HEK293 (cell line): Measurements from ENCODE around the gene C2CD3.

Experiments
- CTCF ChIA-PET: fragments of 350-600 bp; formaldehyde crosslinking; extraction: SDS; loops from one replicate; lab custom pipeline; 2021; ENCODE audit warnings: antibody characterized with exemption; lab: Yijun Ruan, JAX
- POLR2A ChIA-PET: fragments of 300-600 bp; formaldehyde crosslinking; extraction: SDS; loops from one replicate; lab custom pipeline; 2020; ENCODE audit warnings: antibody characterized with exemption, inconsistent platforms; lab: Yijun Ruan, JAX
- H3K27ac ChIP-seq: fragments of 200-500 bp; sonication (Bioruptor generic); 2 replicates; pipeline ENCODE4 v1.5.1; 2014; ENCODE audit warnings: low read depth, low read length, control low read depth, inconsistent platforms; ENCODE audit errors: extremely low read depth
- H3K36me3 ChIP-seq, 2 experiments: fragments of 200-500 bp in 1 of 2; sonication (Bioruptor generic) in 1 of 2; 1 replicate in 1 of 2; 2 replicates in 1 of 2; pipeline ENCODE4 v1.5.1; 2014 to 2017; ENCODE audit warnings: inconsistent platforms in 2 of 2, low read length in 2 of 2; ENCODE audit not compliant: control insufficient read depth in 2 of 2, insufficient read depth in 1 of 2
- H3K4me1 ChIP-seq: fragments of 200-500 bp; sonication (Bioruptor generic); 2 replicates; pipeline ENCODE4 v1.5.1; 2014; ENCODE audit warnings: mild to moderate bottlenecking, low read length, inconsistent platforms; ENCODE audit not compliant: control insufficient read depth, insufficient read depth
- H3K4me3 ChIP-seq: 2 replicates; pipeline ENCODE4 v1.5.1; 2011; ENCODE audit warnings: low read depth, mild to moderate bottlenecking, control low read depth, low read length, moderate library complexity
- H3K9me3 ChIP-seq: fragments of 200-500 bp; sonication (Bioruptor generic); 2 replicates; pipeline ENCODE4 v1.5.1; 2014; ENCODE audit warnings: low read depth, low read length, inconsistent platforms; ENCODE audit not compliant: control insufficient read depth, insufficient read depth
- SP2 ChIP-seq: fragments of 450-650 bp; formaldehyde crosslinking; IDR thresholded peaks from 2 replicates; pipeline ENCODE4 v1.5.1; 2016; ENCODE audit warnings: missing biosample characterization, missing genetic modification characterization
- ZBTB17 ChIP-seq: fragments of 450-650 bp; formaldehyde crosslinking; IDR thresholded peaks from 2 replicates; pipeline ENCODE4 v1.5.1; 2016; ENCODE audit warnings: missing biosample characterization, missing genetic modification characterization
- ZBTB49 ChIP-seq: fragments of 450-650 bp; formaldehyde crosslinking; IDR thresholded peaks from 2 replicates; pipeline ENCODE4 v1.5.1; 2016; ENCODE audit warnings: missing biosample characterization, missing genetic modification characterization, low read depth
- ZFP3 ChIP-seq: fragments of 450-650 bp; formaldehyde crosslinking; IDR thresholded peaks from 2 replicates; pipeline ENCODE4 v1.5.1; 2016; ENCODE audit warnings: low read depth, missing biosample characterization, missing genetic modification characterization
- ZIC2 ChIP-seq: fragments of 450-650 bp; formaldehyde crosslinking; IDR thresholded peaks from 2 replicates; pipeline ENCODE4 v1.5.1; 2016; ENCODE audit warnings: missing biosample characterization, missing genetic modification characterization
- ZNF114 ChIP-seq: fragments of 450-650 bp; formaldehyde crosslinking; IDR thresholded peaks from 2 replicates; pipeline ENCODE4 v1.5.0; 2017; ENCODE audit warnings: missing biosample characterization, missing genetic modification characterization
- ZNF121 ChIP-seq: fragments of 450-650 bp; formaldehyde crosslinking; IDR thresholded peaks from 2 replicates; pipeline ENCODE4 v1.5.1; 2016; ENCODE audit warnings: missing biosample characterization, missing genetic modification characterization
- ZNF175 ChIP-seq: fragments of 450-650 bp; formaldehyde crosslinking; IDR thresholded peaks from 2 replicates; pipeline ENCODE4 v1.5.1; 2016; ENCODE audit warnings: missing biosample characterization, missing genetic modification characterization
- ZNF24 ChIP-seq: fragments of 450-650 bp; formaldehyde crosslinking; IDR thresholded peaks from 2 replicates; pipeline ENCODE4 v1.5.1; 2016; ENCODE audit warnings: missing biosample characterization, missing genetic modification characterization
- ZNF248 ChIP-seq: fragments of 450-650 bp; formaldehyde crosslinking; IDR thresholded peaks from 2 replicates; pipeline ENCODE4 v1.5.1; 2017; ENCODE audit warnings: missing biosample characterization, missing genetic modification characterization
- ZNF48 ChIP-seq: fragments of 450-650 bp; formaldehyde crosslinking; IDR thresholded peaks from 2 replicates; pipeline ENCODE4 v1.5.1; 2016; ENCODE audit warnings: missing biosample characterization, missing genetic modification characterization
- ZNF549 ChIP-seq: fragments of 450-650 bp; IDR thresholded peaks from 2 replicates; pipeline ENCODE4 v1.5.1; 2018; ENCODE audit warnings: missing biosample characterization, missing genetic modification characterization, mild to moderate bottlenecking, inconsistent platforms, moderate library complexity
- ZNF555 ChIP-seq: fragments of 450-650 bp; formaldehyde crosslinking; conservative IDR thresholded peaks from 2 replicates; pipeline ENCODE4 v1.5.1; 2017; ENCODE audit warnings: missing biosample characterization, mild to moderate bottlenecking, missing genetic modification characterization, inconsistent platforms
- ZNF610 ChIP-seq: fragments of 450-650 bp; formaldehyde crosslinking; IDR thresholded peaks from 2 replicates; pipeline ENCODE4 v1.5.1; 2016; ENCODE audit warnings: missing biosample characterization, missing genetic modification characterization, borderline replicate concordance
- ZNF660 ChIP-seq: fragments of 450-650 bp; IDR thresholded peaks from 2 replicates; pipeline ENCODE4 v1.5.1; 2018; ENCODE audit warnings: missing biosample characterization, mild to moderate bottlenecking, missing genetic modification characterization
- ZNF707 ChIP-seq: fragments of 450-650 bp; formaldehyde crosslinking; IDR thresholded peaks from 2 replicates; pipeline ENCODE4 v1.5.1; 2016; ENCODE audit warnings: missing biosample characterization, missing genetic modification characterization

C2CD3 gene

GRCh38 chr11:74030723-74031676, 139.8 kb downstream of the C2CD3 start:
- no peaks in the 10 kb centered on the region for H3K9me3 ChIP-seq
- H3K27ac ChIP-seq = no peak overlapping the region
- ChIA-PET CTCF (no interaction called here), POLR2A (no interaction called here)
- no peak for TF ChIP-seq ZIC2 (tag by site-specific recombination)
- no peak for TF ChIP-seq ZNF48 (tag by site-specific recombination)
- no peak overlapping the region for H3K4me3 ChIP-seq
- peaks cover 0 to 75% of the 10 kb centered on the region in 2 experiments; a peak in 2 of 3 replicates for H3K36me3 ChIP-seq
- H3K4me1 ChIP-seq = no peaks in the 10 kb centered on the region

- no peak for TF ChIP-seq ZBTB17
- peak; percentile 69; the same call in 1 of the 2 replicates for TF ChIP-seq ZNF121
- H3K27ac ChIP-seq = no peak overlapping the region
- CTCF ChIA-PET = no interaction called here
- no peaks in the 10 kb centered on the region for H3K4me1 ChIP-seq
- peaks cover 0 to 40% of the 10 kb centered on the region in 2 experiments; a peak in 1 of 3 replicates for H3K36me3 ChIP-seq
- no peak overlapping the region for H3K4me3 ChIP-seq
- H3K9me3 ChIP-seq = no peaks in the 10 kb centered on the region
- POLR2A ChIA-PET = no interaction called here
Measured at GRCh38 chr11:74025467-74026166, 145.2 kb downstream of the C2CD3 start.

DNA sequence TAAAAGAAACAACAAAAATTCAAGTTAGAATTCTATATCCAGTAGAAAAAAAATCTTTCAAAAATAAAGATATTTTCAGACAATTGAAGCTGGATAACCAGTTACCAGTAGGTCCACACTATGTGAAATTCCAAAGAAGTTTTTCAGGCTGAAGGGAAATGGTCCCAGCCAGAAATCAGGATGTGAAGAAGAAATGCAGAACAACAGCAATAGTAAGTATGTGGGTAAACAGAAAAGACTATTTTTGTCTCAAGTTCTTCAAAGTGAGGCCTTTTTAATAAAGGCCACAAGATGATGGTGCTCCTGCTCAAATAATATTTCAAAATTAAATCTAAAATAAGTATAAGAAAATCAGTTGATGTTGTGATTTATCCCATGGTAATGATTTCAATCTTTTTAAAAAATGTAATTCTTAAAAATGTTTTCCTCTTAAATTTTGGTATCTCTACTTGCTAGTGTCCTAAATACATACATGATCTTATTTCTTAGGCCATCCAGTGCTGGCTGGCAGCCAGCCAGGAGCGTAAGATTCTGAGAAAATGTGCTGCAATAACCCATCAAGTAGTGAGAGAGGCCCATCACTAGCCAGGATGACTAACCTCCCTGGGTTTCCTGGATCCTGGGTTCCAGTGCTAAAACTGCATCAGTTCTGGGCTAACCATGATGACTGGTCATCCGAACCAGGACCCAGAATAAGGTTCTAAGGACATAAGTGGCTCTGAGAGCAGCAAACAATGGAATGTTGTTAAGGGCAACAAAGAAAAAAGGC, 146.4 kb downstream of the C2CD3 start:
- POLR2A ChIA-PET = no interaction called here
- Histone ChIP-seq H3K4me3 (no peak overlapping the region), H3K4me1 (no peaks in the 10 kb centered on the region), H3K9me3 (no peaks in the 10 kb centered on the region), H3K36me3 (peaks cover 0 to 42% of the 10 kb centered on the region in 2 experiments; a peak in 1 of 3 replicates), H3K27ac (no peak overlapping the region)
- TF ChIP-seq ZFP3 (tag by site-specific recombination) = no peak
- no peak for TF ChIP-seq ZNF555 (tag by site-specific recombination)
- no peak for TF ChIP-seq ZNF707
- no peak for TF ChIP-seq ZNF549 (tag by site-specific recombination)
- no peak for TF ChIP-seq ZNF610 (tag by site-specific recombination)
- CTCF ChIA-PET = interaction anchor here (0.6 kb wide), 1 partner anchor 226 kb away, joined by 4 read pairs; no protein-coding TSS in a partner anchor

DNA sequence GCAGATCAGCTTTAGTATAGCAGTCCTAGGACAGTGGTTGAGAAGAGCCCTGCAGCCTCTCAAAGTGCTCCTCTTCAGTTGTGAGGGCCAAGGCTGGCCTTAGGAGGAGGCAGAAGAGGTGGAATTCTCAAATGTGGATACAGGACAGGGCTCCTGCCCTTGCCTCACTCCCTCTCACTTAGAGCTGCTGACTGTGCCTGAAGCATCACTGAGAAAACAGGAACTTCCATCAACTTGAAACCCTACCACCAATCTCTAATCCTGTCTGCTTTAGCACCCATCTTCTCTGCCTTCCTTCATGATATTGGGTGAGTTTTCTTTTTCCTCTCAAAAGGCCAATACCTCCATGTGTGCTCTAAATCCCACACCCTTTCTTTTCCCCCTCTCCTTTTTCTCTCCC, 147.5 kb downstream of the C2CD3 start:
- CTCF ChIA-PET = no interaction called here
- POLR2A ChIA-PET = no interaction called here
- H3K36me3 ChIP-seq = peaks cover 0 to 36% of the 10 kb centered on the region in 2 experiments; a peak in 1 of 3 replicates
- no peak for TF ChIP-seq ZNF248 (tag by site-specific recombination)
- TF ChIP-seq ZNF24 (tag by site-specific recombination) = no peak
- no peak for TF ChIP-seq ZBTB49 (tag by site-specific recombination)
- TF ChIP-seq SP2 = no peak
- no peak for TF ChIP-seq ZNF114 (tag by site-specific recombination)
- TF ChIP-seq ZNF660 = no peak
- TF ChIP-seq ZNF175 = no peak
- H3K4me1 ChIP-seq = no peaks in the 10 kb centered on the region
- no peak overlapping the region for H3K27ac ChIP-seq
- H3K4me3 ChIP-seq = no peak overlapping the region
- no peaks in the 10 kb centered on the region for H3K9me3 ChIP-seq
